ENCODE data around the gene COL5A1.

Gene COL5A1

GRCh38 chr9:134641173-134641989, at the start of gene COL5A1:
COL5A1 (plus strand) TSS chr9:134641803; CDS start chr9:134642188, 385 bp downstream.
- DNase-seq (ENCODE audit: low read depth), result peak; percentile 65

GRCh38 chr9:134592018-134592818, 49.4 kb upstream of the COL5A1 start:
- DNase-seq (ENCODE audit: low read depth), result peak; percentile 86

GRCh38 chr9:134592819-134593200, 48.8 kb upstream of the COL5A1 start:
- DNase-seq (ENCODE audit: low read depth), result no peak

- no peak for DNase-seq (ENCODE audit: low read depth)
Measured at GRCh38 chr9:134593286-134594077, 48.1 kb upstream of the COL5A1 start.

GRCh38 chr9:134594078-134594941, 47.3 kb upstream of the COL5A1 start:
- no peak for DNase-seq (ENCODE audit: low read depth)

GRCh38 chr9:134595014-134595413, 46.6 kb upstream of the COL5A1 start:
- no peak for DNase-seq (ENCODE audit: low read depth)

GRCh38 chr9:134597041-134597913, 44.3 kb upstream of the COL5A1 start:
- DNase-seq (ENCODE audit: low read depth), result no peak

- DNase-seq (ENCODE audit: low read depth), result no peak
Measured at GRCh38 chr9:134597957-134598883, 43.4 kb upstream of the COL5A1 start.

- DNase-seq (ENCODE audit: low read depth), result no peak
Measured at GRCh38 chr9:134598884-134599245, 42.7 kb upstream of the COL5A1 start.

- DNase-seq (ENCODE audit: low read depth), result no peak
Measured at GRCh38 chr9:134600371-134600770, 41.2 kb upstream of the COL5A1 start.

GRCh38 chr9:134600836-134601638, 40.6 kb upstream of the COL5A1 start:
- DNase-seq (ENCODE audit: low read depth), result no peak

GRCh38 chr9:134601764-134602163, 39.8 kb upstream of the COL5A1 start:
- no peak for DNase-seq (ENCODE audit: low read depth)

GRCh38 chr9:134602547-134603362, 38.8 kb upstream of the COL5A1 start:
- DNase-seq (ENCODE audit: low read depth), result peak; percentile 98

- DNase-seq (ENCODE audit: low read depth), result no peak
Measured at GRCh38 chr9:134604834-134605233, 36.8 kb upstream of the COL5A1 start.

GRCh38 chr9:134605351-134605965, 36.1 kb upstream of the COL5A1 start:
- DNase-seq (ENCODE audit: low read depth), result no peak

- DNase-seq (ENCODE audit: low read depth), result no peak
Measured at GRCh38 chr9:134605966-134606357, 35.6 kb upstream of the COL5A1 start.
